OCI-LY1 (cell line): ENCODE results near the gene HAUS8.

Source experiments
- EZH2 ChIP-seq: fragments of 200-600 bp; sonication (generic), shearing (Covaris generic); IDR thresholded peaks from 2 replicates; pipeline ENCODE4 v1.8.0; 2017; ENCODE audit warnings: borderline replicate concordance, mixed run types, mild to moderate bottlenecking, antibody characterized with exemption, low read length, moderate library complexity, mixed read lengths
- TF ChIP-seq, protein P1 (sequence below): fragments of 200-600 bp; sonication (generic), shearing (Covaris generic); IDR thresholded peaks from 2 replicates; pipeline ENCODE4 v1.5.1; 2017; ENCODE audit warnings: mild to moderate bottlenecking, antibody characterized with exemption, low read length, moderate library complexity, mixed read lengths

DNA sequence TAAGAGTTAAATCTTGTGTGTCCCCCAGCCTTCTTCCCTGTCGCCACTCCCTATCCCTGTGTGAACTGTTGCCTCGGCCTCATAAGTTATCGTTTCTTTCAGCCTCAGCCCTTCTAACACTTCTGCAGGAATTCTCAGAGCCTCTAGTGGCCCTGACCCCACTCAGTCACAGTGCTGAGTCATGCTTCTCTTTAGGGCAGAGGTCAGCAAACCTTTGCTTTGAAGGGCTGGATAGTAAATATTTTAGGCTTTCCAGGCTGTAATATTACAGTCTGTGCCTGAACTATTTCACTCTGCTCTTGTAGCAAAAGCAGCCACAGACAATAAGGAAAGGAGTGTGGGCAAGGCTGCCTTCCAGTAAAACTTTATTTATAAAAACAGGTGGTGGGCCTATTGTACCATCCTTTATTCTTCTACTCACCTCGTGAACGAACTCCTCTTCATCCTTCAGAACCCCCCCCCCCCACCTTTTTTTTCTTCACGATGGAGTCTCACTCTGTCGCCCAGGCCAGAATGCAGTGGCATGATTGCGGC lies 22.4 kb upstream of the HAUS8 start:
- TF ChIP-seq, protein P1, sequence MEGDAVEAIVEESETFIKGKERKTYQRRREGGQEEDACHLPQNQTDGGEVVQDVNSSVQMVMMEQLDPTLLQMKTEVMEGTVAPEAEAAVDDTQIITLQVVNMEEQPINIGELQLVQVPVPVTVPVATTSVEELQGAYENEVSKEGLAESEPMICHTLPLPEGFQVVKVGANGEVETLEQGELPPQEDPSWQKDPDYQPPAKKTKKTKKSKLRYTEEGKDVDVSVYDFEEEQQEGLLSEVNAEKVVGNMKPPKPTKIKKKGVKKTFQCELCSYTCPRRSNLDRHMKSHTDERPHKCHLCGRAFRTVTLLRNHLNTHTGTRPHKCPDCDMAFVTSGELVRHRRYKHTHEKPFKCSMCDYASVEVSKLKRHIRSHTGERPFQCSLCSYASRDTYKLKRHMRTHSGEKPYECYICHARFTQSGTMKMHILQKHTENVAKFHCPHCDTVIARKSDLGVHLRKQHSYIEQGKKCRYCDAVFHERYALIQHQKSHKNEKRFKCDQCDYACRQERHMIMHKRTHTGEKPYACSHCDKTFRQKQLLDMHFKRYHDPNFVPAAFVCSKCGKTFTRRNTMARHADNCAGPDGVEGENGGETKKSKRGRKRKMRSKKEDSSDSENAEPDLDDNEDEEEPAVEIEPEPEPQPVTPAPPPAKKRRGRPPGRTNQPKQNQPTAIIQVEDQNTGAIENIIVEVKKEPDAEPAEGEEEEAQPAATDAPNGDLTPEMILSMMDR = no peak
- no peak for TF ChIP-seq EZH2
